Liver (tissue), 9 donors: ENCODE data around the gene RPL26. TPM values are rescaled to one million over a fixed set of nuclear protein-coding genes. Genes with fewer than 3 reads are reported as not detected.

Experiments
- DNase-seq: peaks from one replicate; pipeline ENCODE4 v3.0.0-alpha.2; 2017; ENCODE audit warnings: low spot score
- H3K27ac ChIP-seq, 2 donors: one replicate each; pipeline ENCODE4 v1.7.0; 2013; ENCODE audit warnings: inconsistent platforms in 2 of 2, low read length in 2 of 2, control low read depth in 1 of 2, low read depth in 1 of 2, mild to moderate bottlenecking in 1 of 2
- H3K27me3 ChIP-seq, 4 donors: one replicate each; pipeline versions ENCODE4 v1.6.1 to v1.7.0; 2013; ENCODE audit warnings: low read length in 3 of 4, inconsistent platforms in 1 of 4, mild to moderate bottlenecking in 1 of 4, moderate library complexity in 1 of 4; ENCODE audit not compliant: control insufficient read depth in 4 of 4, insufficient read depth in 4 of 4
- H3K36me3 ChIP-seq, 4 donors: one replicate each; pipeline versions ENCODE4 v1.6.1 to v1.7.0; 2013; ENCODE audit warnings: low read length in 3 of 4, mild to moderate bottlenecking in 3 of 4, low read depth in 1 of 4, moderate library complexity in 1 of 4; ENCODE audit not compliant: control insufficient read depth in 4 of 4, insufficient read depth in 3 of 4
- H3K4me1 ChIP-seq, 4 donors: one replicate each; pipeline versions ENCODE4 v1.6.1 to v1.7.0; 2013; ENCODE audit warnings: low read length in 3 of 4, mild to moderate bottlenecking in 3 of 4, moderate library complexity in 1 of 4; ENCODE audit not compliant: control insufficient read depth in 4 of 4, insufficient read depth in 4 of 4
- H3K4me3 ChIP-seq, 3 donors: one replicate each; pipeline versions ENCODE4 v1.6.1 to v1.7.0; 2013; ENCODE audit warnings: low read length in 3 of 3, control low read depth in 1 of 3, low read depth in 1 of 3, mild to moderate bottlenecking in 1 of 3
- H3K9ac ChIP-seq, 2 donors: one replicate each; pipeline ENCODE4 v1.7.0; 2013; ENCODE audit warnings: low read length in 2 of 2, mild to moderate bottlenecking in 2 of 2, moderate library complexity in 2 of 2, control low read depth in 1 of 2, low read depth in 1 of 2
- H3K9me3 ChIP-seq, 4 donors: one replicate each; pipeline versions ENCODE4 v1.6.1 to v1.7.0; 2013; ENCODE audit warnings: low read length in 3 of 4; ENCODE audit not compliant: control insufficient read depth in 4 of 4
- ATF3 ChIP-seq: IDR thresholded peaks from 2 replicates; pipeline ENCODE4 v1.6.1; 2016; ENCODE audit warnings: antibody characterized with exemption
- CTCF ChIP-seq: fragments of 150-350 bp; IDR thresholded peaks from 2 replicates; pipeline ENCODE4 v1.5.1; 2017; ENCODE audit warnings: improper control_type of control experiment, low read depth, low read length; ENCODE audit not compliant: missing input control
- EGR1 ChIP-seq, 2 donors: IDR thresholded peaks; 2 replicates each; pipeline ENCODE4 v1.6.1; 2016 to 2018; ENCODE audit warnings: antibody characterized with exemption in 2 of 2, low read depth in 2 of 2
- FOXA1 ChIP-seq: IDR thresholded peaks from 2 replicates; pipeline ENCODE4 v1.6.1; 2016; ENCODE audit warnings: antibody characterized with exemption
- FOXA2 ChIP-seq: IDR thresholded peaks from 2 replicates; pipeline ENCODE4 v1.6.1; 2016; ENCODE audit warnings: antibody characterized with exemption
- GABPA ChIP-seq, 2 donors: IDR thresholded peaks in 1 of 2; conservative IDR thresholded peaks in 1 of 2; 2 replicates each; pipeline ENCODE4 v1.6.1; 2016; ENCODE audit warnings: antibody characterized with exemption in 2 of 2, mild to moderate bottlenecking in 1 of 2, moderate library complexity in 1 of 2
- HNF4A ChIP-seq, 2 donors: conservative IDR thresholded peaks; 2 replicates each; pipeline ENCODE4 v1.6.1; 2016; ENCODE audit warnings: antibody characterized with exemption in 2 of 2, mild to moderate bottlenecking in 2 of 2
- HNF4G ChIP-seq: IDR thresholded peaks from 2 replicates; pipeline ENCODE4 v1.6.1; 2016; ENCODE audit warnings: antibody characterized with exemption
- JUND ChIP-seq, 2 donors: IDR thresholded peaks; 2 replicates each; pipeline ENCODE4 v1.6.1; 2016; ENCODE audit warnings: antibody characterized with exemption in 2 of 2
- MAX ChIP-seq: IDR thresholded peaks from 2 replicates; pipeline ENCODE4 v1.6.1; 2016; ENCODE audit warnings: antibody characterized with exemption
- NR2F2 ChIP-seq: IDR thresholded peaks from 2 replicates; pipeline ENCODE4 v1.6.1; 2016; ENCODE audit warnings: antibody characterized with exemption
- RAD21 ChIP-seq, 2 donors: IDR thresholded peaks; 2 replicates each; pipeline ENCODE4 v1.6.1; 2016; ENCODE audit warnings: antibody characterized with exemption in 2 of 2, mild to moderate bottlenecking in 2 of 2
- RXRA ChIP-seq, 2 donors: IDR thresholded peaks; 2 replicates each; pipeline ENCODE4 v1.6.1; 2017 to 2018; ENCODE audit warnings: antibody characterized with exemption in 2 of 2, mild to moderate bottlenecking in 1 of 2
- SP1 ChIP-seq: IDR thresholded peaks from 2 replicates; pipeline ENCODE4 v1.6.1; 2018; ENCODE audit warnings: antibody characterized with exemption, mild to moderate bottlenecking
- YY1 ChIP-seq: IDR thresholded peaks from 2 replicates; pipeline ENCODE4 v1.6.1; 2016; ENCODE audit warnings: antibody characterized with exemption, mild to moderate bottlenecking
- ZBTB33 ChIP-seq: IDR thresholded peaks from 2 replicates; pipeline ENCODE4 v1.6.1; 2016; ENCODE audit warnings: antibody characterized with exemption
- WGBS: extraction: QIAGEN DNeasy Blood & Tissue Kit; methylation state at CpG from one replicate; pipeline ENCODE4 v1.1.7; 2013; 5-methylcytosine and 5-hydroxymethylcytosine counted together
- polyA plus RNA-seq, 2 donors: library from polyadenylated mRNA; stranded (reverse) in 1 of 2; unstranded in 1 of 2; fragments of 200-250 nt in 1 of 2; fragments of >200 nt in 1 of 2; fragmentation: Nextera tagmentation in 1 of 2; extraction: Ambion mirVana in 1 of 2; gene quantifications; one replicate each; pipeline versions ENCODE4 v1.2.1 to v1.2.3, GENCODE V29; 2013 to 2015
- total RNA-seq, 2 donors: library from RNA; depleted of rRNA; stranded (reverse); fragments of >200 nt; gene quantifications; one replicate each; pipeline ENCODE4 v1.2.3, GENCODE V29; 2014
- TF ChIP-seq, protein P1 (sequence below): IDR thresholded peaks from 2 replicates; pipeline ENCODE4 v1.6.1; 2016; ENCODE audit warnings: antibody characterized with exemption, mild to moderate bottlenecking
- donor health status: healthy.
- donor health status: healthy.
- donor health status: healthy.
- donor health status: healthy.
- donor health status: healthy.

RPL26 gene
- total and polyA plus RNA-seq, 4 donors: 309 to 1,192 (median 1,053) TPM

DNA sequence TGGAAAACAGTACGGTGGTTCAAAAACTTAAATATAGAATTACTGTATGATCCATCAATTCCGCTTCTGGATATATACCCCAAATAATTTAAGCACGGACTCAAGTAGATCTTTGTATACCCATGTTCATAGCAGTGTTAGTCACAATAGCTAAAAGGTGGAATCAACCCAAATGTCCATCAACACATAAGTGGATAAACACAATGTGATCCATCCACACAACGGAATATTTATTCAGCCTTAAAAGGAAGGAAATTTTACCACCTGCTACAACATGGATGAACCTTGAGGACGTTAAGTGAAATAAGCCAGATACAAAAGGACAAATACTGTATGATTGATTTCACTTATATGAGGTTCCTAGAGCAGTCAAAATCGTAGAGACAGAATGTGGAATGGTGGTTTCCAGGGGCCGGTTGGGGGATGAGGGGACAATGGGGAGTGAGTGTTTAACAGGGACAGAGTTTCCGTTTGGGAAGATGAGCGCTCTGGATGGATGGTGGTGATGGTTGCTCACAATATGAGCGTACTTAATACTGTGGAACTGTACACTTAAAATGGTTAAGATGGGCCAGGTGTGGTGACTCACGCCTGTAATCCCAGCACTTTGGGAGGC, 20.0 kb upstream of the RPL26 start:
- Histone ChIP-seq H3K4me3 (no peak overlapping the region), H3K36me3 (no peaks in the 10 kb centered on the region), H3K27ac (no peak overlapping the region), H3K9ac (no peak overlapping the region), H3K9me3 (no peaks in the 10 kb centered on the region), H3K27me3 (no peaks in the 10 kb centered on the region), H3K4me1 (no peaks in the 10 kb centered on the region)
- no peak for DNase-seq
- 87% methylated on average over 11 of the region's 11 CpGs for WGBS
- TF ChIP-seq CTCF (no peak), GABPA (IDR thresholded peaks at IDR 0.05 in 1 of 2, conservative IDR thresholded peaks at IDR 0.05 in 1 of 2) (no peak), ATF3 (no peak), YY1 (no peak), HNF4G (no peak), EGR1 (IDR thresholded peaks at IDR 0.05; ENCODE audit: low read depth in 2 of 2) (no peak), FOXA1 (no peak), MAX (no peak), JUND (IDR thresholded peaks at IDR 0.05) (no peak), RXRA (IDR thresholded peaks at IDR 0.05) (no peak), NR2F2 (no peak)

- Histone ChIP-seq H3K27me3 (peaks cover 0 to 6% (median 0%) of the 10 kb centered on the region in 4 donors), H3K4me1 (no peaks in the 10 kb centered on the region), H3K27ac (no peak overlapping the region), H3K36me3 (no peaks in the 10 kb centered on the region), H3K9me3 (no peaks in the 10 kb centered on the region), H3K9ac (no peak overlapping the region), H3K4me3 (no peak overlapping the region)
- no peak for DNase-seq
- 91% methylated on average over 2 of the region's 2 CpGs for WGBS
- TF ChIP-seq ATF3 (no peak), YY1 (no peak)
These were observed 18.1 kb upstream of the RPL26 start for GRCh38 chr17:8401107-8401506.

DNA sequence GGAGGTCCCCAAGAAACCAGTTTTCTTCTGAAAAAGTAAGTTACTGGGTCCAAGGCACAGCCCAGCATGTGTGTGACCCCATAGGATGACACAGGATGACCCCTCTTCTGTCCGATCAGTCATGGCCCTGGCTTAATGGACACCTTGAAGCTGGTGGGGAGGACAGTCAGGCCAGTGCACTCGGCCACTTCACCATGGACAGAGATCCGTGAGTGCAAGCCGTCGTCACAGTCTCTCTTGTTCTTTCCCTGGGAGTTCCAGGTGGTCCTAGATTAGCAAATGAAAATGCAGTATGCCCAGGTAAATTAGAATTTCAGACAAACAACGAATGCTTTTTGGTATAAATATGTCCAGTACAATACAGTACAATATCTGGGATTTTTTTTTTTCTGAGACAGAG, 16.0 kb upstream of the RPL26 start:
- 61% methylated on average over 6 of the region's 6 CpGs for WGBS
- H3K27me3 ChIP-seq: peaks cover 0 to 6% (median 2%) of the 10 kb centered on the region in 4 donors
- TF ChIP-seq MAX (no peak), JUND (IDR thresholded peaks at IDR 0.05) (no peak), ZBTB33 (no peak), HNF4G (no peak), FOXA1 (no peak), HNF4A (conservative IDR thresholded peaks at IDR 0.05) (no peak), RAD21 (IDR thresholded peaks at IDR 0.05) (no peak), NR2F2 (no peak), FOXA2 (no peak), SP1 (no peak), RXRA (IDR thresholded peaks at IDR 0.05) (no peak)
- TF ChIP-seq, protein P1, sequence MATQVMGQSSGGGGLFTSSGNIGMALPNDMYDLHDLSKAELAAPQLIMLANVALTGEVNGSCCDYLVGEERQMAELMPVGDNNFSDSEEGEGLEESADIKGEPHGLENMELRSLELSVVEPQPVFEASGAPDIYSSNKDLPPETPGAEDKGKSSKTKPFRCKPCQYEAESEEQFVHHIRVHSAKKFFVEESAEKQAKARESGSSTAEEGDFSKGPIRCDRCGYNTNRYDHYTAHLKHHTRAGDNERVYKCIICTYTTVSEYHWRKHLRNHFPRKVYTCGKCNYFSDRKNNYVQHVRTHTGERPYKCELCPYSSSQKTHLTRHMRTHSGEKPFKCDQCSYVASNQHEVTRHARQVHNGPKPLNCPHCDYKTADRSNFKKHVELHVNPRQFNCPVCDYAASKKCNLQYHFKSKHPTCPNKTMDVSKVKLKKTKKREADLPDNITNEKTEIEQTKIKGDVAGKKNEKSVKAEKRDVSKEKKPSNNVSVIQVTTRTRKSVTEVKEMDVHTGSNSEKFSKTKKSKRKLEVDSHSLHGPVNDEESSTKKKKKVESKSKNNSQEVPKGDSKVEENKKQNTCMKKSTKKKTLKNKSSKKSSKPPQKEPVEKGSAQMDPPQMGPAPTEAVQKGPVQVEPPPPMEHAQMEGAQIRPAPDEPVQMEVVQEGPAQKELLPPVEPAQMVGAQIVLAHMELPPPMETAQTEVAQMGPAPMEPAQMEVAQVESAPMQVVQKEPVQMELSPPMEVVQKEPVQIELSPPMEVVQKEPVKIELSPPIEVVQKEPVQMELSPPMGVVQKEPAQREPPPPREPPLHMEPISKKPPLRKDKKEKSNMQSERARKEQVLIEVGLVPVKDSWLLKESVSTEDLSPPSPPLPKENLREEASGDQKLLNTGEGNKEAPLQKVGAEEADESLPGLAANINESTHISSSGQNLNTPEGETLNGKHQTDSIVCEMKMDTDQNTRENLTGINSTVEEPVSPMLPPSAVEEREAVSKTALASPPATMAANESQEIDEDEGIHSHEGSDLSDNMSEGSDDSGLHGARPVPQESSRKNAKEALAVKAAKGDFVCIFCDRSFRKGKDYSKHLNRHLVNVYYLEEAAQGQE: no peak

More for the DNA sequence above, 16.0 kb upstream of the RPL26 start:
- DNase-seq: no peak
- Histone ChIP-seq H3K27ac (no peak overlapping the region), H3K4me3 (no peak overlapping the region), H3K9me3 (no peaks in the 10 kb centered on the region), H3K4me1 (no peaks in the 10 kb centered on the region), H3K36me3 (no peaks in the 10 kb centered on the region), H3K9ac (no peak overlapping the region)
